Hepatocyte (in vitro differentiated cells): ENCODE results near the gene CRB3. TPM values are rescaled to one million over a fixed set of nuclear protein-coding genes. Genes with fewer than 3 reads are reported as not detected.

ENCODE experiments used
- DNase-seq: peaks from one replicate; pipeline ENCODE4 v3.0.0-alpha.2; 2016; ENCODE audit warnings: low spot score
- H2AFZ ChIP-seq: fragments of 200-600 bp; sonication (generic); 2 replicates; pipeline ENCODE4 v1.6.0; 2016; ENCODE audit warnings: antibody characterized with exemption, mild to moderate bottlenecking
- H3K27ac ChIP-seq: fragments of 200-600 bp; sonication (generic); 2 replicates; pipeline ENCODE4 v1.5.1; 2016; ENCODE audit warnings: mild to moderate bottlenecking
- H3K27me3 ChIP-seq: fragments of 200-600 bp; sonication (generic); 2 replicates; pipeline ENCODE4 v1.6.1; 2016
- H3K36me3 ChIP-seq: fragments of 200-600 bp; sonication (generic); replicated peaks from 2 replicates; pipeline ENCODE4 v1.5.1; 2016; ENCODE audit warnings: low read depth; ENCODE audit not compliant: insufficient read depth
- H3K4me1 ChIP-seq: fragments of 200-600 bp; sonication (generic); 2 replicates; pipeline ENCODE4 v1.5.1; 2016; ENCODE audit warnings: mild to moderate bottlenecking, moderate library complexity; ENCODE audit not compliant: insufficient read depth
- H3K4me2 ChIP-seq: fragments of 200-600 bp; sonication (generic); 2 replicates; pipeline ENCODE4 v1.6.0; 2016
- H3K4me3 ChIP-seq: fragments of 200-600 bp; sonication (generic); 2 replicates; pipeline ENCODE4 v1.5.1; 2016; ENCODE audit warnings: mild to moderate bottlenecking
- H3K79me2 ChIP-seq: fragments of 200-600 bp; sonication (generic); 2 replicates; pipeline ENCODE4 v1.6.0; 2017; ENCODE audit warnings: mild to moderate bottlenecking
- H3K9me2 ChIP-seq: fragments of 200-600 bp; sonication (generic); replicated peaks from 2 replicates; pipeline ENCODE4 v1.6.0; 2017; ENCODE audit warnings: mild to moderate bottlenecking; ENCODE audit not compliant: insufficient read depth
- H3K9me3 ChIP-seq: fragments of 200-600 bp; sonication (generic); 2 replicates; pipeline ENCODE4 v1.5.1; 2016; ENCODE audit warnings: low read depth, mild to moderate bottlenecking
- H4K20me1 ChIP-seq: fragments of 200-600 bp; sonication (generic); 2 replicates; pipeline ENCODE4 v1.6.0; 2016; ENCODE audit warnings: mild to moderate bottlenecking; ENCODE audit not compliant: insufficient read depth, poor library complexity, severe bottlenecking
- CTCF ChIP-seq: fragments of 200-600 bp; sonication (generic); IDR thresholded peaks from 2 replicates; pipeline ENCODE4 v1.5.1; 2016; ENCODE audit warnings: antibody characterized with exemption, mild to moderate bottlenecking; ENCODE audit not compliant: poor library complexity
- EZH2 ChIP-seq: fragments of 200-600 bp; sonication (generic); IDR thresholded peaks from 2 replicates; pipeline ENCODE4 v1.6.1; 2016; ENCODE audit warnings: antibody characterized with exemption, mild to moderate bottlenecking, borderline replicate concordance
- EZH2phosphoT487 ChIP-seq: fragments of 200-600 bp; sonication (generic); IDR thresholded peaks from one replicate; pipeline ENCODE4 v1.6.1; 2018; ENCODE audit warnings: antibody characterized with exemption, mild to moderate bottlenecking, low read depth, moderate library complexity; ENCODE audit not compliant: unreplicated experiment, severe bottlenecking
- WGBS: methylation state at CpG from one replicate; pipeline ENCODE4 v1.1.6; 2016; ENCODE audit warnings: low lambda C conversion rate; ENCODE audit errors: missing lambda C conversion rate; 5-methylcytosine and 5-hydroxymethylcytosine counted together
- polyA plus RNA-seq: library from polyadenylated mRNA; unstranded; fragments of >200 nt; fragmentation: Nextera tagmentation; extraction: Ambion mirVana; gene quantifications from 2 replicates; pipeline ENCODE4 v1.2.1, GENCODE V29; 2016
- total RNA-seq: library from RNA; depleted of rRNA; stranded (reverse); fragments of >200 nt; gene quantifications from 2 replicates; pipeline ENCODE4 v1.2.3, GENCODE V29; 2014

The CRB3 gene
- total and polyA plus RNA-seq, 2 experiments from 2014 or later, result 42.5 to 71.4 TPM

- H3K79me2 ChIP-seq, result peaks cover 5% of the 10 kb centered on the region
- H3K36me3 ChIP-seq, result no peaks in the 10 kb centered on the region
- DNase-seq, result no peak
Measured at GRCh38 chr19:6453951-6454565, 10.0 kb upstream of the CRB3 start.

GRCh38 chr19:6455924-6456323 lies 8.1 kb upstream of the CRB3 start:
- no peaks in the 10 kb centered on the region for H3K9me3 ChIP-seq
- H4K20me1 ChIP-seq, result no peaks in the 10 kb centered on the region
- no peaks in the 10 kb centered on the region for H3K9me2 ChIP-seq
- TF ChIP-seq EZH2phosphoT487 (no peak), CTCF (no peak), EZH2 (no peak)
- H3K27ac ChIP-seq, result no peak overlapping the region
- no peaks in the 10 kb centered on the region for H3K36me3 ChIP-seq
- H3K27me3 ChIP-seq, result no peaks in the 10 kb centered on the region
- 98% methylated on average over 15 of the region's 15 CpGs for WGBS
- H3K4me2 ChIP-seq, result no peak overlapping the region
- peaks cover 7% of the 10 kb centered on the region for H3K79me2 ChIP-seq
- peaks cover 6% of the 10 kb centered on the region for H3K4me1 ChIP-seq
- no peak overlapping the region for H3K4me3 ChIP-seq
- no peak for DNase-seq
- H2AFZ ChIP-seq, result no peak overlapping the region

More at GRCh38 chr19:6453951-6454565, 10.0 kb upstream of the CRB3 start:
- WGBS, result 99% methylated on average over 11 of the region's 11 CpGs
- H3K27me3 ChIP-seq, result no peaks in the 10 kb centered on the region
- H3K4me3 ChIP-seq, result no peak overlapping the region
- H2AFZ ChIP-seq, result no peak overlapping the region
- no peak overlapping the region for H3K27ac ChIP-seq
- no peak for TF ChIP-seq CTCF
- no peak for TF ChIP-seq EZH2
- H4K20me1 ChIP-seq, result no peaks in the 10 kb centered on the region
- peaks cover 6% of the 10 kb centered on the region for H3K4me1 ChIP-seq
- no peaks in the 10 kb centered on the region for H3K9me2 ChIP-seq
- H3K9me3 ChIP-seq, result no peaks in the 10 kb centered on the region
- H3K4me2 ChIP-seq, result no peak overlapping the region

GRCh38 chr19:6457958-6458694 lies 5.9 kb upstream of the CRB3 start:
- Histone ChIP-seq H3K4me3 (no peak overlapping the region), H3K27ac (no peak overlapping the region), H3K9me2 (no peaks in the 10 kb centered on the region), H3K4me1 (peaks cover 6% of the 10 kb centered on the region), H3K27me3 (no peaks in the 10 kb centered on the region), H3K4me2 (peak overlapping the region; percentile 91), H3K36me3 (no peaks in the 10 kb centered on the region), H3K79me2 (peaks cover 7% of the 10 kb centered on the region), H2AFZ (no peak overlapping the region), H4K20me1 (no peaks in the 10 kb centered on the region), H3K9me3 (no peaks in the 10 kb centered on the region)
- TF ChIP-seq EZH2, result no peak
- 89% methylated on average over 17 of the region's 17 CpGs for WGBS
- DNase-seq, result no peak

- DNase-seq, result peak; percentile 44
- Histone ChIP-seq H2AFZ (peak overlapping the region; percentile 65), H3K4me1 (peaks cover 6% of the 10 kb centered on the region), H3K27me3 (no peaks in the 10 kb centered on the region), H4K20me1 (no peaks in the 10 kb centered on the region), H3K9me3 (no peaks in the 10 kb centered on the region), H3K36me3 (no peaks in the 10 kb centered on the region), H3K9me2 (no peaks in the 10 kb centered on the region), H3K4me3 (peak overlapping the region; percentile 97), H3K4me2 (peak overlapping the region; percentile 91), H3K79me2 (peaks cover 7% of the 10 kb centered on the region), H3K27ac (peak overlapping the region; percentile 55)
- WGBS, result 31% methylated on average over 16 of the region's 16 CpGs
- no peak for TF ChIP-seq CTCF
- TF ChIP-seq EZH2, result no peak
- TF ChIP-seq EZH2phosphoT487, result no peak
Measured at GRCh38 chr19:6458695-6459261, 5.3 kb upstream of the CRB3 start.
